Calu3 (cell line): Measurements from ENCODE around the gene CALN1. TPM values are rescaled to one million over a fixed set of nuclear protein-coding genes. Genes with fewer than 3 reads are reported as not detected.
"Not testable (repeated sequence)": the region's sequence is repeated elsewhere in the genome, so short reads cannot be mapped to it uniquely, and the experiment has no call there.

Experiments
- BruUV-seq: library from RNA; stranded (reverse); fragments of 400-500 nt; replicated peaks from 2 replicates; lab custom pipeline; 2021; lab: Mats Ljungman, UMichigan
- CTCF ChIA-PET: fragments of 300-600 bp; sonication (Branson Sonifier 250); formaldehyde crosslinking; loops from one replicate; lab custom pipeline; 2022; ENCODE audit warnings: antibody characterized with exemption; lab: Charles Lee
- DNase-seq: peaks from one replicate; pipeline ENCODE4 v3.0.0; 2022
- H3K27ac Mint-ChIP-seq: one replicate; pipeline ENCODE4 v1.8.0; 2022; ENCODE audit warnings: mixed read lengths; ENCODE audit not compliant: unreplicated experiment
- H3K27me3 Mint-ChIP-seq: one replicate; pipeline ENCODE4 v1.8.0; 2022; ENCODE audit warnings: mixed read lengths; ENCODE audit not compliant: unreplicated experiment
- H3K36me3 Mint-ChIP-seq: one replicate; pipeline ENCODE4 v1.8.0; 2022; ENCODE audit warnings: mild to moderate bottlenecking, moderate library complexity, mixed read lengths; ENCODE audit not compliant: insufficient read depth, unreplicated experiment
- H3K4me1 Mint-ChIP-seq: one replicate; pipeline ENCODE4 v1.8.0; 2022; ENCODE audit warnings: mild to moderate bottlenecking, low read depth, mixed read lengths; ENCODE audit not compliant: unreplicated experiment
- H3K4me3 Mint-ChIP-seq: one replicate; pipeline ENCODE4 v1.8.0; 2022; ENCODE audit warnings: mild to moderate bottlenecking, low read depth, moderate library complexity, mixed read lengths; ENCODE audit not compliant: unreplicated experiment
- H3K9me3 Mint-ChIP-seq: one replicate; pipeline ENCODE4 v1.8.0; 2022; ENCODE audit warnings: low read depth, mixed read lengths; ENCODE audit not compliant: unreplicated experiment
- CTCF ChIP-seq: fragments of 200-600 bp; IDR thresholded peaks from one replicate; pipeline ENCODE4 v1.8.0; 2022; ENCODE audit warnings: antibody characterized with exemption; ENCODE audit not compliant: unreplicated experiment
- intact Hi-C: fragments of 100-400 bp; cut with micrococcal nuclease; formaldehyde crosslinking; loops from one replicate; pipeline ENCODE4 v1.10.0; 2022; ENCODE audit not compliant: unreplicated experiment
- total RNA-seq: library from RNA; stranded (reverse); gene quantifications from 2 replicates; pipeline ENCODE4 v1.2.3, GENCODE V29; 2022

CALN1 gene
- total RNA-seq, 1 experiment from 2014 or later: not detected

- no peak overlapping the region for H3K4me3 Mint-ChIP-seq
- CTCF ChIA-PET: no interaction called here
- peaks cover 11% of the 10 kb centered on the region for H3K27me3 Mint-ChIP-seq
- TF ChIP-seq CTCF: no peak
- no TSS peak for BruUV-seq
- H3K36me3 Mint-ChIP-seq: no peaks in the 10 kb centered on the region
- peaks cover 3% of the 10 kb centered on the region for H3K9me3 Mint-ChIP-seq
- H3K4me1 Mint-ChIP-seq: no peaks in the 10 kb centered on the region
- intact Hi-C loops: no loop called here
- no peak for DNase-seq
- H3K27ac Mint-ChIP-seq: no peak overlapping the region
Observed at GRCh38 chr7:72345208-72345727, 66.9 kb downstream of the CALN1 start.

GRCh38 chr7:72343991-72344390 lies 68.1 kb downstream of the CALN1 start:
- Mint-ChIP-seq H3K27ac (no peak overlapping the region), H3K4me3 (no peak overlapping the region), H3K27me3 (peaks cover 11% of the 10 kb centered on the region), H3K4me1 (no peaks in the 10 kb centered on the region), H3K9me3 (peaks cover 7% of the 10 kb centered on the region), H3K36me3 (no peaks in the 10 kb centered on the region)
- CTCF ChIA-PET: no interaction called here
- no peak for DNase-seq
- no TSS peak for BruUV-seq
- TF ChIP-seq CTCF: no peak
- intact Hi-C loops: no loop called here

GRCh38 chr7:72343354-72343753 lies 68.8 kb downstream of the CALN1 start:
- H3K4me1 Mint-ChIP-seq, intact Hi-C loops, BruUV-seq, H3K4me3 Mint-ChIP-seq, H3K36me3 Mint-ChIP-seq, DNase-seq, H3K9me3 Mint-ChIP-seq, H3K27ac Mint-ChIP-seq, CTCF ChIA-PET: not testable (repeated sequence)
- H3K27me3 Mint-ChIP-seq: peaks cover 11% of the 10 kb centered on the region

GRCh38 chr7:72337390-72338167 lies 74.6 kb downstream of the CALN1 start:
- H3K27ac Mint-ChIP-seq: no peak overlapping the region
- no TSS peak for BruUV-seq
- H3K4me3 Mint-ChIP-seq: no peak overlapping the region
- CTCF ChIA-PET: no interaction called here
- peaks cover 10% of the 10 kb centered on the region for H3K9me3 Mint-ChIP-seq
- no peak for TF ChIP-seq CTCF
- intact Hi-C loops: no loop called here
- no peak for DNase-seq
- no peaks in the 10 kb centered on the region for H3K4me1 Mint-ChIP-seq
- H3K27me3 Mint-ChIP-seq: peaks cover 10% of the 10 kb centered on the region
- H3K36me3 Mint-ChIP-seq: no peaks in the 10 kb centered on the region
